Naive thymus-derived CD8-positive, alpha-beta T cell (primary cell): Measurements from ENCODE around the gene PTGES3. TPM values are rescaled to one million over a fixed set of nuclear protein-coding genes. Genes with fewer than 3 reads are reported as not detected.

Source experiments
- ATAC-seq, 2 donors: fragments of 150-1000 bp; cut with Tn5 transposase in 1 of 2; sonication (Bioruptor Pico), chemical (Tn5 transposase) in 1 of 2; 1 replicate in 1 of 2; 2 replicates in 1 of 2; pipeline ENCODE4 v1.10.0; 2021; ENCODE audit warnings: mild to moderate bottlenecking in 2 of 2, moderate library complexity in 2 of 2
- POLR2A ChIA-PET: fragments of 350-600 bp; sonication (Branson Sonifier 250); formaldehyde crosslinking; loops from one replicate; lab custom pipeline; 2021; ENCODE audit warnings: antibody characterized with exemption; lab: Charles Lee
- DNase-seq, 10 donors: peaks; one replicate each; pipeline versions ENCODE4 v3.0.0 to v3.0.0-alpha.2; 2020 to 2022
- H3K27ac Mint-ChIP-seq, 10 donors: one replicate each; pipeline ENCODE4 v1.8.0; 2020 to 2022; ENCODE audit warnings: mild to moderate bottlenecking in 10 of 10, mixed read lengths in 10 of 10, moderate library complexity in 4 of 10, inconsistent platforms in 1 of 10
- H3K27me3 Mint-ChIP-seq, 5 donors: one replicate each; pipeline ENCODE4 v1.8.0; 2021 to 2022; ENCODE audit warnings: mixed read lengths in 5 of 5
- H3K36me3 Mint-ChIP-seq, 3 donors: one replicate each; pipeline ENCODE4 v1.8.0; 2020 to 2022; ENCODE audit warnings: mixed read lengths in 3 of 3, mild to moderate bottlenecking in 2 of 3, inconsistent platforms in 1 of 3
- H3K4me1 Mint-ChIP-seq, 4 donors: one replicate each; pipeline ENCODE4 v1.8.0; 2021 to 2022; ENCODE audit warnings: mixed read lengths in 4 of 4
- H3K4me3 Mint-ChIP-seq, 10 donors: one replicate each; pipeline ENCODE4 v1.8.0; 2020 to 2022; ENCODE audit warnings: mild to moderate bottlenecking in 10 of 10, mixed read lengths in 10 of 10, moderate library complexity in 6 of 10, inconsistent platforms in 1 of 10
- H3K9me3 Mint-ChIP-seq, 9 donors: one replicate each; pipeline ENCODE4 v1.8.0; 2020 to 2022; ENCODE audit warnings: mixed read lengths in 9 of 9, mild to moderate bottlenecking in 3 of 9, inconsistent platforms in 1 of 9, moderate library complexity in 1 of 9
- polyA plus RNA-seq, 3 donors: library from polyadenylated mRNA; unstranded; fragments of 300-500 nt; fragmentation: Illumina TruSeq; gene quantifications; one replicate each; pipeline ENCODE4 v1.2.3, GENCODE V29; 2021
- total RNA-seq, 8 experiments: library from RNA in 2 of 8; stranded (reverse) in 2 of 8; gene quantifications; one replicate each; pipeline ENCODE4 v1.2.3 and lab custom pipeline; 2021 to 2026

The PTGES3 gene
- total and polyA plus RNA-seq, 5 experiments from 2014 or later, result 179 to 236 (median 229) TPM

- POLR2A ChIA-PET, result interaction anchor here (0.8 to 11.5 kb wide), 6 partner anchors 7 to 804 kb away, joined by 3 to 218 read pairs (median 30); partner anchors contain the start of genes ATP5F1B, PTGES3 and RBMS2
- H3K4me1 Mint-ChIP-seq, result peaks cover 38 to 77% (median 69%) of the 10 kb centered on the region in 4 donors
- DNase-seq (no peak), ATAC-seq (no peak)
- peak overlapping the region; percentile 84 to 99 (median 94) for H3K4me3 Mint-ChIP-seq
- no peaks in the 10 kb centered on the region for H3K27me3 Mint-ChIP-seq
- no peaks in the 10 kb centered on the region for H3K9me3 Mint-ChIP-seq
- H3K27ac Mint-ChIP-seq, result peak overlapping the region; percentile 66 to 97 (median 94)
- peaks cover 0 to 18% (median 3%) of the 10 kb centered on the region in 3 donors for H3K36me3 Mint-ChIP-seq
Observed at GRCh38 chr12:56633468-56634241, 54.4 kb downstream of the PTGES3 start.

- H3K36me3 Mint-ChIP-seq, result peaks cover 0 to 15% (median 5%) of the 10 kb centered on the region in 3 donors
- DNase-seq (no peak), ATAC-seq (no peak)
- peaks cover 44 to 84% (median 76%) of the 10 kb centered on the region in 4 donors for H3K4me1 Mint-ChIP-seq
- POLR2A ChIA-PET, result interaction anchor here (0.5 to 11.5 kb wide), 4 partner anchors 13 to 118 kb away, joined by 3 to 218 read pairs (median 39); partner anchors contain the start of genes ATP5F1B, NACA and PTGES3
- peak overlapping the region in 9 of 10 donors; percentile 66 to 96 (median 90) for H3K27ac Mint-ChIP-seq
- H3K9me3 Mint-ChIP-seq, result no peaks in the 10 kb centered on the region
- no peaks in the 10 kb centered on the region for H3K27me3 Mint-ChIP-seq
- peak overlapping the region; percentile 84 to 99 (median 94) for H3K4me3 Mint-ChIP-seq
Observed at GRCh38 chr12:56632701-56633467, 55.2 kb downstream of the PTGES3 start.

GRCh38 chr12:56631790-56632700, 56.0 kb downstream of the PTGES3 start:
- H3K4me3 Mint-ChIP-seq, result peak overlapping the region; percentile 45 to 99 (median 94)

GRCh38 chr12:56630180-56630632, 57.9 kb downstream of the PTGES3 start, which contains the start of gene BAZ2A:
TSS of gene BAZ2A (minus strand) at chr12:56630326. CDS start at chr12:56617530, 12,796 bp downstream.
- Mint-ChIP-seq H3K4me3 (peak within 1 kb of the TSS; percentile 83 to 99 (median 94)), H3K36me3 (peaks cover 0 to 25% (median 9%) of the 10 kb centered on the region in 3 donors), H3K4me1 (peaks cover 36 to 83% (median 76%) of the 10 kb centered on the region in 4 donors), H3K27me3 (no peaks in the 10 kb centered on the region), H3K9me3 (no peaks in the 10 kb centered on the region), H3K27ac (peak within 1 kb of the TSS; percentile 89 to 97 (median 95))
- DNase-seq, result peak; percentile 68 to 88 (median 78)
- POLR2A ChIA-PET, result interaction anchor here (0.6 to 11.5 kb wide), 19 partner anchors 7 to 482 kb away, joined by 3 to 218 read pairs (median 5); partner anchors contain the start of genes ATP5F1B, NACA, PTGES3 and RBMS2
- peak; percentile 68 to 74 for ATAC-seq

More at GRCh38 chr12:56631790-56632700, 56.0 kb downstream of the PTGES3 start:
- peaks cover 0 to 10% (median 5%) of the 10 kb centered on the region in 3 donors for H3K36me3 Mint-ChIP-seq
- peaks cover 42 to 85% (median 77%) of the 10 kb centered on the region in 4 donors for H3K4me1 Mint-ChIP-seq
- H3K27me3 Mint-ChIP-seq, result no peaks in the 10 kb centered on the region
- POLR2A ChIA-PET, result interaction anchor here (0.5 to 11.5 kb wide), 8 partner anchors 14 to 481 kb away, joined by 3 to 218 read pairs (median 4); partner anchors contain the start of genes ATP5F1B, NACA and PTGES3
- peak overlapping the region in 9 of 10 donors; percentile 70 to 97 (median 90) for H3K27ac Mint-ChIP-seq
- H3K9me3 Mint-ChIP-seq, result no peaks in the 10 kb centered on the region
- no peak for ATAC-seq
- DNase-seq, result peak in 8 of 10 donors; percentile 28 to 69 (median 40)

- DNase-seq (peak in 9 of 10 donors; percentile 38 to 68 (median 46)), ATAC-seq (peak; percentile 25 to 28)
- H3K27ac Mint-ChIP-seq, result peak overlapping the region; percentile 89 to 97 (median 95)
- no peaks in the 10 kb centered on the region for H3K9me3 Mint-ChIP-seq
- peaks cover 33 to 81% (median 76%) of the 10 kb centered on the region in 4 donors for H3K4me1 Mint-ChIP-seq
- POLR2A ChIA-PET, result interaction anchor here (0.6 to 11.5 kb wide), 34 partner anchors 7 to 1114 kb away, joined by 3 to 218 read pairs (median 4); partner anchors contain the start of genes ATP5F1B, CNPY2, GLS2 and NACA
- no peaks in the 10 kb centered on the region for H3K27me3 Mint-ChIP-seq
- peak overlapping the region; percentile 83 to 99 (median 93) for H3K4me3 Mint-ChIP-seq
- peaks cover 0 to 27% (median 9%) of the 10 kb centered on the region in 3 donors for H3K36me3 Mint-ChIP-seq
Observed at GRCh38 chr12:56629459-56630179, 58.5 kb downstream of the PTGES3 start.

- peaks cover 32 to 81% (median 76%) of the 10 kb centered on the region in 4 donors for H3K4me1 Mint-ChIP-seq
- peaks cover 0 to 33% (median 9%) of the 10 kb centered on the region in 3 donors for H3K36me3 Mint-ChIP-seq
- DNase-seq (peak; percentile 50 to 85 (median 71)), ATAC-seq (peak; percentile 35 to 65)
- H3K4me3 Mint-ChIP-seq, result peak overlapping the region; percentile 83 to 99 (median 93)
- POLR2A ChIA-PET, result interaction anchor here (0.5 to 11.5 kb wide), 40 partner anchors 8 to 1115 kb away, joined by 3 to 218 read pairs (median 4); partner anchors contain the start of genes ATP5F1B, CNPY2, GLS2 and NACA
- no peaks in the 10 kb centered on the region for H3K27me3 Mint-ChIP-seq
- H3K27ac Mint-ChIP-seq, result peak overlapping the region; percentile 89 to 97 (median 95)
- H3K9me3 Mint-ChIP-seq, result no peaks in the 10 kb centered on the region
Observed at GRCh38 chr12:56628671-56629458, 59.2 kb downstream of the PTGES3 start.

DNA sequence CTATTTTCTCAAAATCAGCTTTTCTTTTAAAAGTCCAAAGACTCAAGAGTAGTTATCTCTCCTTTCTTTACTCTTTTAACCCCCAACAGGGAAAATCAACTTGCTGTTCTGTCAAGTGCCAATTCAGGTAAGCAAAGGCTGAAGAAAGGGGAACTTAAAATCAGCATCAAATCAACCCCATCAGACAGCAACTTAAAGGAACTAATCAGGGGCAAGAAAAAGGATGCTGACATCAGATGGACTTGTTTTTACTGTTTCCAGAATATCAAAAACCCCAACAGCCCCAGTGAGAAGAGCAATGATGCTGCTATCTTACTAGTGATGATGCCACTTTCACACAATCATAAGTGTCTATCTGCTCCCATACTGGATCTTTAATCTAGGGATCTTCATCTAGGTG, 61.4 kb downstream of the PTGES3 start:
- POLR2A ChIA-PET, result interaction anchor here (1.5 to 7.3 kb wide), 2 partner anchors 10 to 61 kb away, joined by 3 to 55 read pairs; no protein-coding TSS in a partner anchor
- peak overlapping the region in 6 of 10 donors; percentile 5 to 52 (median 35) for H3K4me3 Mint-ChIP-seq
- H3K36me3 Mint-ChIP-seq, result peaks cover 0 to 46% (median 9%) of the 10 kb centered on the region in 3 donors
- H3K9me3 Mint-ChIP-seq, result no peaks in the 10 kb centered on the region
- DNase-seq, result no peak
- no peak for ATAC-seq
- peak overlapping the region; percentile 42 to 94 (median 72) for H3K27ac Mint-ChIP-seq
- peaks cover 30 to 74% (median 71%) of the 10 kb centered on the region in 4 donors for H3K4me1 Mint-ChIP-seq
- H3K27me3 Mint-ChIP-seq, result no peaks in the 10 kb centered on the region

- Mint-ChIP-seq H3K27ac (peak overlapping the region in 7 of 10 donors; percentile 36 to 65 (median 48)), H3K36me3 (peaks cover 2 to 73% (median 4%) of the 10 kb centered on the region in 3 donors), H3K4me1 (peaks cover 28 to 75% (median 68%) of the 10 kb centered on the region in 4 donors), H3K9me3 (no peaks in the 10 kb centered on the region), H3K27me3 (no peaks in the 10 kb centered on the region), H3K4me3 (peak overlapping the region in 1 of 10 donors; percentile 33)
- DNase-seq, result no peak
- ATAC-seq, result no peak
- POLR2A ChIA-PET, result interaction anchor here (0.6 to 7.3 kb wide), 4 partner anchors 13 to 519 kb away, joined by 3 to 55 read pairs (median 4); no protein-coding TSS in a partner anchor
Observed at GRCh38 chr12:56622535-56622934, 65.5 kb downstream of the PTGES3 start.

- Mint-ChIP-seq H3K4me3 (no peak overlapping the region), H3K4me1 (peaks cover 14 to 41% (median 29%) of the 10 kb centered on the region in 4 donors), H3K27ac (peak overlapping the region in 6 of 10 donors; percentile 21 to 76 (median 66)), H3K36me3 (peaks cover 12 to 90% (median 22%) of the 10 kb centered on the region in 3 donors), H3K9me3 (no peaks in the 10 kb centered on the region), H3K27me3 (no peaks in the 10 kb centered on the region)
- ATAC-seq (no peak), DNase-seq (no peak)
- POLR2A ChIA-PET, result no interaction called here
Observed at GRCh38 chr12:56616925-56617324, 71.2 kb downstream of the PTGES3 start.
